CD14-positive monocyte (primary cell): Measurements from ENCODE around the gene CD37. TPM values are rescaled to one million over a fixed set of nuclear protein-coding genes. Genes with fewer than 3 reads are reported as not detected.
"Not testable (repeated sequence)": the region's sequence is repeated elsewhere in the genome, so short reads cannot be mapped to it uniquely, and the experiment has no call there.

ENCODE experiments used
- DNase-seq, 3 donors: peaks; one replicate each; pipeline ENCODE4 v3.0.0-alpha.2; 2011 to 2022
- H2AFZ ChIP-seq: 2 replicates; pipeline ENCODE4 v1.6.0; 2012; ENCODE audit warnings: mild to moderate bottlenecking, low read depth, low read length, inconsistent platforms; ENCODE audit not compliant: insufficient read depth, poor library complexity, severe bottlenecking
- H3K27ac ChIP-seq, 2 donors: 1 replicate in 1 of 2; 2 replicates in 1 of 2; pipeline ENCODE4 v1.5.1; 2012 to 2013; ENCODE audit warnings: low read length in 2 of 2, control low read depth in 1 of 2, inconsistent platforms in 1 of 2, low read depth in 1 of 2, mild to moderate bottlenecking in 1 of 2
- H3K27me3 ChIP-seq, 2 donors: one replicate each; pipeline versions ENCODE4 v1.6.0 to v1.6.1; 2011 to 2013; ENCODE audit warnings: low read length in 2 of 2; ENCODE audit not compliant: control insufficient read depth in 2 of 2, insufficient read depth in 2 of 2
- H3K36me3 ChIP-seq, 2 donors: replicated peaks in 1 of 2; 1 replicate in 1 of 2; 2 replicates in 1 of 2; pipeline versions ENCODE4 v1.5.1 to v1.6.1; 2012 to 2013; ENCODE audit warnings: low read length in 2 of 2, control low read depth in 1 of 2, inconsistent platforms in 1 of 2, mild to moderate bottlenecking in 1 of 2; ENCODE audit not compliant: insufficient read depth in 2 of 2, control insufficient read depth in 1 of 2
- H3K4me1 ChIP-seq, 2 donors: 1 replicate in 1 of 2; 2 replicates in 1 of 2; pipeline versions ENCODE4 v1.5.1 to v1.6.1; 2012 to 2013; ENCODE audit warnings: low read length in 2 of 2, control low read depth in 1 of 2, inconsistent platforms in 1 of 2, mild to moderate bottlenecking in 1 of 2, moderate library complexity in 1 of 2; ENCODE audit not compliant: insufficient read depth in 2 of 2, control insufficient read depth in 1 of 2
- H3K4me2 ChIP-seq: replicated peaks from 2 replicates; pipeline ENCODE3; 2012; ENCODE audit warnings: low read length, moderate library complexity, mild to moderate bottlenecking; ENCODE audit not compliant: poor library complexity, severe bottlenecking; ENCODE audit errors: extremely low read depth
- H3K4me3 ChIP-seq, 3 experiments: fragments of 200-600 bp in 1 of 3; sonication (generic) in 1 of 3; replicated peaks in 1 of 3; 1 replicate in 2 of 3; 2 replicates in 1 of 3; pipeline ENCODE4 v1.5.1; 2011 to 2013; ENCODE audit warnings: low read length in 3 of 3, mild to moderate bottlenecking in 3 of 3, control low read depth in 2 of 3, low read depth in 2 of 3, inconsistent platforms in 1 of 3, moderate library complexity in 1 of 3
- H3K79me2 ChIP-seq: 2 replicates; pipeline ENCODE4 v1.6.0; 2012; ENCODE audit warnings: mild to moderate bottlenecking, control low read depth, inconsistent platforms, low read length, moderate library complexity; ENCODE audit not compliant: insufficient read depth
- H3K9ac ChIP-seq: 2 replicates; pipeline ENCODE4 v1.6.0; 2017; ENCODE audit warnings: low read length, mild to moderate bottlenecking; ENCODE audit not compliant: insufficient read depth, poor library complexity, severe bottlenecking
- H3K9me3 ChIP-seq, 2 donors: replicated peaks in 1 of 2; 1 replicate in 1 of 2; 2 replicates in 1 of 2; pipeline versions ENCODE4 v1.5.1 to v1.6.1; 2012 to 2013; ENCODE audit warnings: low read length in 2 of 2, control low read depth in 1 of 2; ENCODE audit not compliant: control insufficient read depth in 1 of 2, insufficient read depth in 1 of 2
- H4K20me1 ChIP-seq: 2 replicates; pipeline ENCODE4 v1.6.0; 2012; ENCODE audit warnings: mild to moderate bottlenecking, low read length, control low read depth, moderate library complexity; ENCODE audit not compliant: insufficient read depth
- H3K27ac Mint-ChIP-seq, 7 donors: one replicate each; pipeline ENCODE4 v1.8.0; 2020; ENCODE audit warnings: mild to moderate bottlenecking in 7 of 7, mixed read lengths in 7 of 7, moderate library complexity in 6 of 7, inconsistent platforms in 2 of 7
- H3K27me3 Mint-ChIP-seq, 3 donors: one replicate each; pipeline ENCODE4 v1.8.0; 2021 to 2022; ENCODE audit warnings: low read depth in 3 of 3, mild to moderate bottlenecking in 3 of 3, mixed read lengths in 3 of 3, moderate library complexity in 3 of 3, inconsistent platforms in 1 of 3
- H3K36me3 Mint-ChIP-seq, 2 donors: one replicate each; pipeline ENCODE4 v1.8.0; 2020; ENCODE audit warnings: mixed read lengths in 2 of 2, inconsistent platforms in 1 of 2, mild to moderate bottlenecking in 1 of 2
- H3K4me1 Mint-ChIP-seq: one replicate; pipeline ENCODE4 v1.8.0; 2020; ENCODE audit warnings: mild to moderate bottlenecking, mixed read lengths
- H3K4me3 Mint-ChIP-seq, 2 donors: one replicate each; pipeline ENCODE4 v1.8.0; 2020; ENCODE audit warnings: mild to moderate bottlenecking in 2 of 2, mixed read lengths in 2 of 2, moderate library complexity in 1 of 2
- H3K9me3 Mint-ChIP-seq, 7 donors: one replicate each; pipeline ENCODE4 v1.8.0; 2020 to 2022; ENCODE audit warnings: mixed read lengths in 7 of 7, mild to moderate bottlenecking in 6 of 7, moderate library complexity in 6 of 7, inconsistent platforms in 2 of 7
- WGBS: methylation state at CpG from one replicate; pipeline ENCODE4 v1.1.5; 2013; ENCODE audit warnings: missing lambda C conversion rate; ENCODE audit not compliant: insufficient coverage; 5-methylcytosine and 5-hydroxymethylcytosine counted together
- intact Hi-C, 2 donors: fragments of 100-400 bp; cut with micrococcal nuclease; formaldehyde crosslinking; loops; one replicate each; pipeline versions ENCODE4 v1.15.0 to v1.15.1; 2023
- polyA plus RNA-seq, 3 donors: library from polyadenylated mRNA; depleted of rRNA in 1 of 3; unstranded in 2 of 3; stranded (reverse) in 1 of 3; fragments of 300-500 nt in 2 of 3; fragments of >200 nt in 1 of 3; fragmentation: Illumina TruSeq in 2 of 3; gene quantifications; 1 replicate in 2 of 3; 2 replicates in 1 of 3; pipeline ENCODE4 v1.2.3, GENCODE V29; 2012 to 2021
- TF ChIP-seq, protein P1 (sequence below): fragments of 200-600 bp; IDR thresholded peaks from one replicate; pipeline ENCODE4 v1.8.0; 2022; ENCODE audit warnings: antibody characterized with exemption, mild to moderate bottlenecking

The CD37 gene
- polyA plus RNA-seq, 3 donors, result 147 to 380 (median 194) TPM

DNA sequence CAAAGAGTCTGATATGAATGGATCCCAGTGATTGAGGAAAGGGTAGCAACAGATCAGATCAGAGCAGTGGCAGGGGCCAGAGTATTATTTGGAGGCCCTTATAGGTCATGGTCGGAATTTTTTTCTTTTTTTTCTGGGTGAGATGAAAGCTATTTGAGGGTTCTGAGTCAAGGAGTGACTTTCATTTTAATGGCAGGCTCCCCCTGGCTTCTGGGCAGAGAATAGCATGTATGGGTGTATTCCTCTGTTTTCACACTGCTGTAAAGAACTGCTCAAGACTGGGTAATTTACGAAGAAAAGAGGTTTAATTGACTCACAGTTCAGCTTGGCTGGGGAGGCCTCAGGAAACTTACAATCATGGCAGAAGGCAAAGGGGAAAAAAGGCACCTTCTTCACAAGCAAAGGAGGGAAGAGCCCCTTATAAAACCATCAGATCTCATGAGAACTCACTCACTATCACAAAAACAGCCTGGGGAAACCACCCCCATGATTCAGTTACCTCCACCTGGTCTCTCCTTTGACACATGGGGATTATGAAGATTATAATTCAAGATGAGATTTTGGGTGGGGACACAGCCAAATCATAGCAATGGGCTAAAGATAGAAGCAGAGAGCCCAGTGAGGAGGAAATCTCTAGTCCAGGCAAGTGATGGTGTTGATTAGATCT is 7.2 kb upstream of the CD37 start:
- Histone ChIP-seq H3K36me3 (no peaks in the 10 kb centered on the region), H2AFZ (no peak overlapping the region), H3K9ac (no peak overlapping the region), H3K79me2 (no peaks in the 10 kb centered on the region), H3K4me3 (no peak overlapping the region), H3K9me3 (no peaks in the 10 kb centered on the region), H3K4me2 (no peak overlapping the region), H4K20me1 (no peaks in the 10 kb centered on the region), H3K4me1 (peaks cover 22 to 31% of the 10 kb centered on the region in 2 donors), H3K27me3 (no peaks in the 10 kb centered on the region), H3K27ac (no peak overlapping the region)
- DNase-seq, result peak in 2 of 3 donors; percentile 37 to 43
- intact Hi-C loops, result loop anchor here in 1 of 2 donors (10.0 kb wide), 1 partner anchor 233 kb away; no protein-coding TSS in a partner anchor
- peaks cover 0 to 3% (median under 1%) of the 10 kb centered on the region in 7 donors for H3K9me3 Mint-ChIP-seq
- peak overlapping the region in 1 of 7 donors; percentile 61 for H3K27ac Mint-ChIP-seq
- no peaks in the 10 kb centered on the region for H3K27me3 Mint-ChIP-seq
- H3K4me3 Mint-ChIP-seq, result no peak overlapping the region
- H3K36me3 Mint-ChIP-seq, result peaks cover 7 to 16% of the 10 kb centered on the region in 2 donors
- peaks cover 30% of the 10 kb centered on the region for H3K4me1 Mint-ChIP-seq
- TF ChIP-seq, protein P1, sequence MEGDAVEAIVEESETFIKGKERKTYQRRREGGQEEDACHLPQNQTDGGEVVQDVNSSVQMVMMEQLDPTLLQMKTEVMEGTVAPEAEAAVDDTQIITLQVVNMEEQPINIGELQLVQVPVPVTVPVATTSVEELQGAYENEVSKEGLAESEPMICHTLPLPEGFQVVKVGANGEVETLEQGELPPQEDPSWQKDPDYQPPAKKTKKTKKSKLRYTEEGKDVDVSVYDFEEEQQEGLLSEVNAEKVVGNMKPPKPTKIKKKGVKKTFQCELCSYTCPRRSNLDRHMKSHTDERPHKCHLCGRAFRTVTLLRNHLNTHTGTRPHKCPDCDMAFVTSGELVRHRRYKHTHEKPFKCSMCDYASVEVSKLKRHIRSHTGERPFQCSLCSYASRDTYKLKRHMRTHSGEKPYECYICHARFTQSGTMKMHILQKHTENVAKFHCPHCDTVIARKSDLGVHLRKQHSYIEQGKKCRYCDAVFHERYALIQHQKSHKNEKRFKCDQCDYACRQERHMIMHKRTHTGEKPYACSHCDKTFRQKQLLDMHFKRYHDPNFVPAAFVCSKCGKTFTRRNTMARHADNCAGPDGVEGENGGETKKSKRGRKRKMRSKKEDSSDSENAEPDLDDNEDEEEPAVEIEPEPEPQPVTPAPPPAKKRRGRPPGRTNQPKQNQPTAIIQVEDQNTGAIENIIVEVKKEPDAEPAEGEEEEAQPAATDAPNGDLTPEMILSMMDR, result peak; percentile 89
- WGBS, result 49% methylated on average over 2 of the region's 2 CpGs

DNA sequence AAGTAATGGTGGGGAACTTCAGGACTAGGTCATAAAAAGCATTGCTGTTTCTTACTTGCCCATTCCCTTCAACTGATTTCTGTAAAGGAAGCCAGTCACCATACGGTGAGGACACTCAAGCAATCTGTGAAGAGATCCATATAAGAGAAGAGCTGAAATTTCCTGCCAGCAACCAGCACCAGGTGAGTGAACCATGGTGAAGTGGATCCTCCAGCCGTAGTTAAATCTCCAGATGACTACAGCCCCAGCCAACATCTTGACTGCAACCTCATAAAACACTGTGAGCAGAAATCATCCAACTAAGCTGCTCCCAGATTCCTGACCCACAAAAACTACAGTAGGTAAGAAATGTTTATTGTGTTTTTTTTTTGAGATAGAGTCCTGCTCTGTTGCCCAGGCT is 6.5 kb upstream of the CD37 start:
- Histone ChIP-seq H3K27ac (no peak overlapping the region), H3K79me2 (no peaks in the 10 kb centered on the region), H3K4me2 (no peak overlapping the region), H2AFZ (no peak overlapping the region), H3K4me1 (peaks cover 30 to 38% of the 10 kb centered on the region in 2 donors), H3K4me3 (no peak overlapping the region), H4K20me1 (no peaks in the 10 kb centered on the region), H3K36me3 (no peaks in the 10 kb centered on the region), H3K9me3 (no peaks in the 10 kb centered on the region), H3K9ac (no peak overlapping the region), H3K27me3 (no peaks in the 10 kb centered on the region)
- TF ChIP-seq, protein P1, result no peak
- Mint-ChIP-seq H3K36me3 (peaks cover 7 to 16% of the 10 kb centered on the region in 2 donors), H3K27me3 (no peaks in the 10 kb centered on the region), H3K9me3 (peaks cover 0 to 3% (median 0%) of the 10 kb centered on the region in 7 donors), H3K4me3 (no peak overlapping the region), H3K4me1 (peaks cover 37% of the 10 kb centered on the region), H3K27ac (no peak overlapping the region)
- no peak for DNase-seq
- WGBS, result no CpG with 5 or more reads among the region's 2 CpGs
- intact Hi-C loops, result loop anchor here in 1 of 2 donors (10.0 kb wide), 1 partner anchor 234 kb away; no protein-coding TSS in a partner anchor

DNA sequence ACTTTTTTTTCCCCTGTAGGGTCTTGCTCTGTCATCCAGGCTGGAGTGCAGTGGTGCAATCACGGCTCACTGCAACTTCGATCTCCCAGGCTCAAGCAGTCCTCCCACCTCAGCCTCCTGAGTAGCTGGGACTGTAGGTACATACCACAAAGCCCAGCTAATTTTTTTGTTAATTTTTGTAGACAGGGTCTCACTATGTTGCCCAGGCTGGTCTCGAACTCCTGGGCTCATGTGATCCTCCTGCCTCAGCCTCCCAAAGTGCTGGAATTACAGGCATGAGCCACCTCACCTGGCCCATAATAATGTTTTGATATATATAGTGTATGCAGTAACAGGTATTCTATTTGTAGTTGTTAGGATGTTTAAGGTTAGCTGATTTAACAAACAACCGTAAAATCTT is 4.0 kb upstream of the CD37 start:
- Histone ChIP-seq H2AFZ (peak overlapping the region; percentile 66), H3K4me1 (peaks cover 46 to 57% of the 10 kb centered on the region in 2 donors), H3K79me2 (peaks cover 16% of the 10 kb centered on the region), H3K4me2 (peak overlapping the region; percentile 11)
- H3K27ac ChIP-seq, H3K4me3 Mint-ChIP-seq, DNase-seq, H3K9me3 ChIP-seq, H4K20me1 ChIP-seq, intact Hi-C loops, H3K27me3 Mint-ChIP-seq, H3K27me3 ChIP-seq, H3K4me3 ChIP-seq, H3K9me3 Mint-ChIP-seq, H3K9ac ChIP-seq, H3K36me3 ChIP-seq: not testable (repeated sequence)
- Mint-ChIP-seq H3K36me3 (peaks cover 7 to 16% of the 10 kb centered on the region in 2 donors), H3K27ac (peak overlapping the region in 2 of 7 donors; percentile 36 to 45), H3K4me1 (peaks cover 52% of the 10 kb centered on the region)
- no CpG with 5 or more reads among the region's 4 CpGs for WGBS
